Activated CD8-positive, alpha-beta memory T cell treated with anti-CD3 and anti-CD28 coated beads, Interleukin-2, amount 50 U/mL, for 24 hours (primary cell): ENCODE measurements around the gene MAN1A1.
A peak's percentile ranks its signal among the peaks of the same experiment; 100 is the strongest.
"Not testable (repeated sequence)": the region's sequence is repeated elsewhere in the genome, so short reads cannot be mapped to it uniquely, and the experiment has no call there.

Source experiments
- DNase-seq: peaks from one replicate; pipeline ENCODE4 v3.0.0-alpha.2; 2020; ENCODE audit errors: extremely low read depth

The MAN1A1 gene

GRCh38 chr6:119170447-119171087 lies 179.0 kb downstream of the MAN1A1 start:
- DNase-seq: no peak

- DNase-seq: no peak
These were observed 179.5 kb downstream of the MAN1A1 start for GRCh38 chr6:119170103-119170446.

- not testable (repeated sequence) for DNase-seq
These were observed 180.2 kb downstream of the MAN1A1 start for GRCh38 chr6:119169355-119169754.

- DNase-seq: no peak
These were observed 183.4 kb downstream of the MAN1A1 start for GRCh38 chr6:119166024-119166784.

GRCh38 chr6:119163006-119163405 lies 186.6 kb downstream of the MAN1A1 start:
- DNase-seq: no peak

GRCh38 chr6:119162134-119162775 lies 187.3 kb downstream of the MAN1A1 start:
- no peak for DNase-seq

- DNase-seq: no peak
These were observed 188.1 kb downstream of the MAN1A1 start for GRCh38 chr6:119161438-119161837.

- no peak for DNase-seq
These were observed 188.7 kb downstream of the MAN1A1 start for GRCh38 chr6:119160911-119161310.

- DNase-seq: no peak
These were observed 191.3 kb downstream of the MAN1A1 start for GRCh38 chr6:119158057-119158848.

- DNase-seq: no peak
These were observed 192.1 kb downstream of the MAN1A1 start for GRCh38 chr6:119157506-119157815.

GRCh38 chr6:119156757-119157505 lies 192.6 kb downstream of the MAN1A1 start:
- DNase-seq: no peak

GRCh38 chr6:119156082-119156481 lies 193.5 kb downstream of the MAN1A1 start:
- not testable (repeated sequence) for DNase-seq

- DNase-seq: no peak
These were observed 197.4 kb downstream of the MAN1A1 start for GRCh38 chr6:119152187-119152586.

GRCh38 chr6:119148825-119149525 lies 200.6 kb downstream of the MAN1A1 start:
- DNase-seq: no peak

- no peak for DNase-seq
These were observed 201.3 kb downstream of the MAN1A1 start for GRCh38 chr6:119148098-119148824.

- DNase-seq: peak; percentile 39
These were observed 202.2 kb downstream of the MAN1A1 start for GRCh38 chr6:119147101-119148053.

GRCh38 chr6:119145111-119145510 lies 204.4 kb downstream of the MAN1A1 start:
- no peak for DNase-seq

- no peak for DNase-seq
These were observed 206.9 kb downstream of the MAN1A1 start for GRCh38 chr6:119142637-119143036.

GRCh38 chr6:119142041-119142440 lies 207.5 kb downstream of the MAN1A1 start:
- DNase-seq: no peak
